GM12878 (cell line): Measurements from ENCODE around the gene SOX11. TPM values are rescaled to one million over a fixed set of nuclear protein-coding genes. Genes with fewer than 3 reads are reported as not detected.

Source experiments
- ATAC-seq: fragments of 200-7000 bp; cut with Tn5 transposase; 3 replicates; pipeline ENCODE4 v1.9.1; 2020; ENCODE audit warnings: mild to moderate bottlenecking, moderate library complexity
- Bru-seq: library from RNA; stranded (reverse); fragments of 400-500 nt; gene quantifications from one replicate; lab custom pipeline; 2021; lab: Mats Ljungman, UMichigan
- BruChase-seq, 2 experiments: library from RNA; stranded (reverse); fragments of 400-500 nt; gene quantifications; one replicate each; lab custom pipeline; 2021; lab: Mats Ljungman, UMichigan
- BruUV-seq: library from RNA; stranded (reverse); fragments of 400-500 nt; replicated peaks from 2 replicates; lab custom pipeline; 2021; lab: Mats Ljungman, UMichigan
- CTCF ChIA-PET: fragments of 300-600 bp; sonication (Branson Sonifier 250); formaldehyde crosslinking; extraction: SDS; loops from one replicate; lab custom pipeline; 2021; ENCODE audit warnings: inconsistent platforms; lab: Yijun Ruan, JAX
- POLR2A ChIA-PET: fragments of 350-600 bp; formaldehyde crosslinking; extraction: SDS; loops from one replicate; lab custom pipeline; 2021; ENCODE audit warnings: inconsistent platforms; lab: Charles Lee
- RAD21 ChIA-PET: fragments of 300-600 bp; sonication (Branson Sonifier 250); formaldehyde crosslinking; loops from one replicate; lab custom pipeline; 2023; ENCODE audit warnings: antibody characterized with exemption; ENCODE audit not compliant: unreplicated experiment; lab: Charles Lee
- SMC1A ChIA-PET: fragments of 300-600 bp; sonication (Branson Sonifier 250); formaldehyde crosslinking; loops from one replicate; lab custom pipeline; 2023; ENCODE audit not compliant: unreplicated experiment, uncharacterized antibody; lab: Charles Lee
- DNase-seq: peaks from one replicate; pipeline ENCODE4 v3.0.0-alpha.2; 2011; ENCODE audit warnings: low read depth, low spot score
- FAIRE-seq: peaks from 3 replicates; lab custom pipeline; 2011; peaks lifted over from hg19 to GRCh38; lab: Jason Lieb, UNC
- H2AFZ ChIP-seq: 2 replicates; pipeline ENCODE4 v1.6.0; 2011; ENCODE audit warnings: low read depth, low read length, control low read depth; ENCODE audit not compliant: control insufficient read depth
- H3K27ac ChIP-seq: 2 replicates; pipeline ENCODE4 v1.5.1; 2011; ENCODE audit warnings: control low read depth; ENCODE audit not compliant: control insufficient read depth, insufficient read depth
- H3K27me3 ChIP-seq, 2 experiments: replicated peaks in 1 of 2; 2 replicates each; pipeline versions ENCODE4 v1.6.0 to v1.6.1; 2011; ENCODE audit warnings: low read length in 1 of 2; ENCODE audit not compliant: control insufficient read depth in 2 of 2, insufficient read depth in 2 of 2
- H3K36me3 ChIP-seq, 2 experiments: 2 replicates each; pipeline ENCODE4 v1.5.1; 2011; ENCODE audit warnings: low read length in 1 of 2; ENCODE audit not compliant: control insufficient read depth in 2 of 2, insufficient read depth in 2 of 2
- H3K4me1 ChIP-seq: 2 replicates; pipeline ENCODE4 v1.6.1; 2011; ENCODE audit warnings: mild to moderate bottlenecking, low read length, moderate library complexity, mixed read lengths; ENCODE audit not compliant: control insufficient read depth, insufficient read depth
- H3K4me2 ChIP-seq: 2 replicates; pipeline ENCODE4 v1.6.0; 2011; ENCODE audit warnings: control low read depth; ENCODE audit not compliant: control insufficient read depth, insufficient read depth
- H3K4me3 ChIP-seq: fragments of 200-600 bp; sonication (generic); 2 replicates; pipeline ENCODE4 v1.5.1; 2016
- H3K79me2 ChIP-seq: 2 replicates; pipeline ENCODE4 v1.6.0; 2011; ENCODE audit warnings: low read length; ENCODE audit not compliant: control insufficient read depth, insufficient read depth
- H3K9ac ChIP-seq: 2 replicates; pipeline ENCODE4 v1.8.0; 2011; ENCODE audit warnings: low read length, control low read depth, mixed read lengths; ENCODE audit not compliant: control insufficient read depth, insufficient read depth
- H3K9me3 ChIP-seq: replicated peaks from 3 replicates; pipeline ENCODE4 v1.5.1; 2011; ENCODE audit warnings: mild to moderate bottlenecking, low read length; ENCODE audit not compliant: control insufficient read depth, insufficient read depth
- H4K20me1 ChIP-seq: 2 replicates; pipeline ENCODE4 v1.6.0; 2011; ENCODE audit not compliant: control insufficient read depth, insufficient read depth
- CBX5 ChIP-seq: sonication (generic); IDR thresholded peaks from 2 replicates; pipeline ENCODE4 v1.6.1; 2016; ENCODE audit warnings: low read depth, moderate library complexity, mild to moderate bottlenecking, inconsistent platforms
- HSF1 ChIP-seq: fragments of 150-350 bp; IDR thresholded peaks from 2 replicates; pipeline ENCODE4 v1.6.1; 2014; ENCODE audit warnings: mild to moderate bottlenecking, low read depth, low read length
- IKZF2 ChIP-seq, 2 experiments: fragments of 450-650 bp; IDR thresholded peaks; 2 replicates each; pipeline ENCODE4 v1.6.1; 2017; ENCODE audit warnings: mild to moderate bottlenecking in 2 of 2, moderate library complexity in 2 of 2
- MEF2A ChIP-seq: IDR thresholded peaks from 2 replicates; pipeline ENCODE4 v1.6.1; 2011; ENCODE audit warnings: low read depth, mild to moderate bottlenecking, low read length, moderate library complexity; ENCODE audit not compliant: insufficient read depth
- MTA3 ChIP-seq: IDR thresholded peaks from 2 replicates; pipeline ENCODE4 v1.6.1; 2012; ENCODE audit warnings: low read length, inconsistent platforms, borderline replicate concordance
- PAX5 ChIP-seq: IDR thresholded peaks from 2 replicates; pipeline ENCODE4 v1.6.1; 2011; ENCODE audit warnings: low read depth, low read length, borderline replicate concordance
- POLR2AphosphoS2 ChIP-seq: IDR thresholded peaks from 2 replicates; pipeline ENCODE4 v1.6.1; 2011; ENCODE audit warnings: low read depth, mild to moderate bottlenecking, low read length, improper control_type of control experiment, moderate library complexity
- RELB ChIP-seq: fragments of 450-650 bp; IDR thresholded peaks from 2 replicates; pipeline ENCODE4 v1.6.1; 2017; ENCODE audit warnings: low read depth, mild to moderate bottlenecking, moderate library complexity
- RUNX3 ChIP-seq: IDR thresholded peaks from 2 replicates; pipeline ENCODE4 v1.6.1; 2012; ENCODE audit warnings: low read length, inconsistent platforms
- SIN3A ChIP-seq: IDR thresholded peaks from 2 replicates; pipeline ENCODE4 v1.6.1; 2012; ENCODE audit warnings: low read depth, low read length, improper control_type of control experiment
- TARDBP ChIP-seq: IDR thresholded peaks from 2 replicates; pipeline ENCODE4 v1.6.1; 2016; ENCODE audit warnings: borderline replicate concordance
- ZBTB40 ChIP-seq: fragments of 450-650 bp; IDR thresholded peaks from 2 replicates; pipeline ENCODE4 v1.6.1; 2016; ENCODE audit warnings: mild to moderate bottlenecking, moderate library complexity, borderline replicate concordance
- WGBS: methylation state at CpG from one replicate; pipeline ENCODE4 v1.1.6; 2016; ENCODE audit warnings: low lambda C conversion rate; ENCODE audit not compliant: insufficient replicate concordance, insufficient coverage; ENCODE audit errors: missing lambda C conversion rate; 5-methylcytosine and 5-hydroxymethylcytosine counted together
- in situ Hi-C: fragments of 300-500 bp; cut with MboI; formaldehyde crosslinking; loops from 9 replicates; pipeline ENCODE4 v1.14.3; 2018; ENCODE audit warnings: mixed read lengths
- intact Hi-C: fragments of 100-400 bp; cut with micrococcal nuclease; formaldehyde crosslinking; loops from one replicate; pipeline ENCODE4 v1.14.2; 2022; ENCODE audit not compliant: unreplicated experiment
- long read RNA-seq, 2 experiments: library from polyadenylated mRNA; unstranded; transcript quantifications; one replicate each; pipeline ENCODE4 v2.0.0, GENCODE V29; 2019 to 2020
- polyA minus RNA-seq, 3 experiments: library from RNA; depleted of rRNA, polyadenylated mRNA; stranded (reverse); fragments of >200 nt; gene quantifications; 2 replicates each; pipeline ENCODE4 v1.2.3, GENCODE V29; 2011
- polyA plus RNA-seq, 11 experiments: library from polyadenylated mRNA; depleted of rRNA in 4 of 11; unstranded in 6 of 11; stranded (reverse) in 5 of 11; fragments of >200 nt; fragmentation: Nextera tagmentation in 4 of 11; fragmentation: Illumina TruSeq in 1 of 11; extraction: Ambion mirVana in 4 of 11; extraction: Trizol in 1 of 11; gene quantifications; 1 replicate in 1 of 11; 2 replicates in 10 of 11; pipeline versions ENCODE4 v1.2.1 to v1.2.3, GENCODE V29; 2011 to 2016; ENCODE audit warnings: inconsistent platforms in 2 of 11, missing spikeins in 2 of 11, low read depth in 1 of 11
- total RNA-seq, 4 experiments: library from RNA; depleted of rRNA in 3 of 4; stranded (reverse); fragments of >200 nt in 3 of 4; fragmentation: Illumina TruSeq in 1 of 4; extraction: Trizol in 1 of 4; gene quantifications; 2 replicates each; pipeline versions ENCODE4 v1.2.1 to v1.2.3, GENCODE V29; 2013 to 2021

The SOX11 gene
- not detected in 2 replicates for total RNA-seq (2013; cell fraction: nucleolus; rRNA removed)
- not detected in 2 replicates for total RNA-seq (2014; rRNA removed)
- total RNA-seq (2014; rRNA removed; fragmentation: Illumina TruSeq; extraction: Trizol): not detected in 2 replicates
- total RNA-seq (2021): 0.03 TPM in 1 of 2 replicates, not detected in the other
- polyA plus RNA-seq (2011; ENCODE audit: low read depth): not detected
- not detected in 2 replicates for polyA plus RNA-seq (2011; rRNA removed)
- polyA plus RNA-seq (2011; cell fraction: cytosol; rRNA removed): not detected in 2 replicates
- polyA plus RNA-seq (2011; cell fraction: nucleus; rRNA removed): not detected in 2 replicates
- polyA plus RNA-seq (2012): not detected in 2 replicates
- not detected in 2 replicates for polyA plus RNA-seq (2014; fragmentation: Illumina TruSeq; extraction: Trizol)
- not detected for polyA plus RNA-seq (2014; fragmentation: Nextera tagmentation; extraction: Ambion mirVana)
- not detected in 2 replicates for polyA plus RNA-seq (2014; rRNA removed)
- polyA plus RNA-seq (2016; fragmentation: Nextera tagmentation; extraction: Ambion mirVana): under 1 TPM; 0.03 to 0.04 TPM
- polyA minus RNA-seq (2011; rRNA and poly(A)+ RNA removed): not detected in 2 replicates
- not detected in 2 replicates for polyA minus RNA-seq (2011; cell fraction: cytosol; rRNA and poly(A)+ RNA removed)
- not detected in 2 replicates for polyA minus RNA-seq (2011; cell fraction: nucleus; rRNA and poly(A)+ RNA removed)
- Bru-seq, nascent RNA: percentile 17 among the genes with signal in this experiment
- not detected for BruChase-seq, experiment 1, labeled RNA remaining after a 6-hour chase
- not detected for BruChase-seq, experiment 2, labeled RNA remaining after a 2-hour chase
- long read RNA-seq, experiment 1: 0 reads
- long read RNA-seq, experiment 2: 0 reads

- Histone ChIP-seq H3K79me2 (no peaks in the 10 kb centered on the region), H3K27me3 (peaks cover 0 to 9% of the 10 kb centered on the region in 2 experiments; a peak in 3 of 4 replicates), H3K4me1 (no peaks in the 10 kb centered on the region), H3K4me2 (no peak within 1 kb of the TSS), H2AFZ (no peak within 1 kb of the TSS), H4K20me1 (no peaks in the 10 kb centered on the region), H3K36me3 (no peaks in the 10 kb centered on the region), H3K27ac (no peak within 1 kb of the TSS), H3K4me3 (no peak within 1 kb of the TSS), H3K9ac (no peak within 1 kb of the TSS), H3K9me3 (peaks cover 2% of the 10 kb centered on the region; the same call in 2 of the 3 replicates)
- ChIA-PET CTCF (no interaction called here), RAD21 (no interaction called here), SMC1A (no interaction called here), POLR2A (no interaction called here)
- DNase-seq (no peak), ATAC-seq (no peak), FAIRE-seq (no peak)
- in situ Hi-C loops: no loop called here
- intact Hi-C loops: no loop called here
- no TSS peak for BruUV-seq
- TF ChIP-seq PAX5 (no peak), RELB (no peak), HSF1 (no peak), IKZF2 (IDR thresholded peaks at IDR 0.05) (no peak), POLR2AphosphoS2 (no peak), MEF2A (no peak), RUNX3 (no peak), MTA3 (no peak), SIN3A (no peak), TARDBP (no peak), ZBTB40 (no peak), CBX5 (no peak)
- 68% methylated on average over 38 of the region's 60 CpGs for WGBS
Observed at GRCh38 chr2:5691985-5692529, at the start of gene SOX11. Gene SOX11 (plus strand): TSS chr2:5692384. CDS start chr2:5692722, 338 bp downstream.
